CD4-positive, alpha-beta T cell (primary cell): ENCODE results near the gene EMP3. TPM values are rescaled to one million over a fixed set of nuclear protein-coding genes. Genes with fewer than 3 reads are reported as not detected.
"Not testable (repeated sequence)": the region's sequence is repeated elsewhere in the genome, so short reads cannot be mapped to it uniquely, and the experiment has no call there.

Source experiments
- ATAC-seq: fragments of 200-7000 bp; cut with Tn5 transposase; one replicate; pipeline ENCODE4 v1.10.0; 2022; ENCODE audit warnings: mild to moderate bottlenecking; ENCODE audit not compliant: poor library complexity
- CTCF ChIA-PET: fragments of 350-600 bp; sonication (Branson Sonifier 250); formaldehyde crosslinking; loops from one replicate; lab custom pipeline; 2021; ENCODE audit warnings: antibody characterized with exemption, inconsistent platforms; lab: Charles Lee
- POLR2A ChIA-PET: fragments of 350-600 bp; sonication (Branson Sonifier 250); formaldehyde crosslinking; loops from one replicate; lab custom pipeline; 2021; ENCODE audit warnings: antibody characterized with exemption, inconsistent platforms; lab: Charles Lee
- DNase-seq, 14 experiments: peaks; one replicate each; pipeline ENCODE4 v3.0.0-alpha.2; 2013 to 2020; ENCODE audit warnings: mixed read lengths in 2 of 14
- H3K27ac ChIP-seq, 2 donors: one replicate each; pipeline versions ENCODE4 v1.5.1 to v1.7.0; 2013; ENCODE audit warnings: low read length in 2 of 2, low read depth in 1 of 2, mild to moderate bottlenecking in 1 of 2
- H3K27me3 ChIP-seq, 2 experiments: 1 replicate in 1 of 2; 2 replicates in 1 of 2; pipeline versions ENCODE4 v1.6.1 to v1.7.0; 2013; ENCODE audit warnings: low read length in 2 of 2, control low read depth in 1 of 2, mild to moderate bottlenecking in 1 of 2, moderate library complexity in 1 of 2; ENCODE audit not compliant: insufficient read depth in 2 of 2, control insufficient read depth in 1 of 2
- H3K36me3 ChIP-seq: one replicate; pipeline ENCODE4 v1.6.1; 2013; ENCODE audit warnings: low read length, control low read depth; ENCODE audit not compliant: insufficient read depth
- H3K4me1 ChIP-seq: one replicate; pipeline ENCODE4 v1.6.1; 2013; ENCODE audit warnings: low read length, control low read depth; ENCODE audit not compliant: insufficient read depth
- H3K4me3 ChIP-seq: one replicate; pipeline ENCODE4 v1.5.1; 2013; ENCODE audit warnings: mild to moderate bottlenecking, low read length, moderate library complexity
- H3K9me3 ChIP-seq, 2 experiments: 1 replicate in 1 of 2; 2 replicates in 1 of 2; pipeline versions ENCODE4 v1.6.1 to v1.7.0; 2013; ENCODE audit warnings: low read length in 2 of 2, mild to moderate bottlenecking in 2 of 2, control low read depth in 1 of 2, moderate library complexity in 1 of 2; ENCODE audit not compliant: control insufficient read depth in 1 of 2, insufficient read depth in 1 of 2
- H3K27ac Mint-ChIP-seq: one replicate; pipeline ENCODE4 v1.8.0; 2020; ENCODE audit warnings: mixed read lengths
- H3K27me3 Mint-ChIP-seq: one replicate; pipeline ENCODE4 v1.8.0; 2021; ENCODE audit warnings: mixed read lengths
- H3K36me3 Mint-ChIP-seq: one replicate; pipeline ENCODE4 v1.8.0; 2021; ENCODE audit warnings: low read depth, mixed read lengths
- H3K4me1 Mint-ChIP-seq: one replicate; pipeline ENCODE4 v1.8.0; 2021; ENCODE audit warnings: low read depth, mixed read lengths
- H3K4me3 Mint-ChIP-seq: one replicate; pipeline ENCODE4 v1.8.0; 2020; ENCODE audit warnings: mild to moderate bottlenecking, mixed read lengths
- H3K9me3 Mint-ChIP-seq: one replicate; pipeline ENCODE4 v1.8.0; 2020; ENCODE audit warnings: mixed read lengths
- CTCF ChIP-seq: fragments of 200-600 bp; IDR thresholded peaks from one replicate; pipeline ENCODE4 v1.8.0; 2022; ENCODE audit warnings: antibody characterized with exemption, mild to moderate bottlenecking
- intact Hi-C, 2 experiments: fragments of 100-400 bp; cut with DNase I in 1 of 2; cut with micrococcal nuclease in 1 of 2; formaldehyde crosslinking; loops; one replicate each; pipeline versions ENCODE4 v1.15.1 to v1.9.0; 2023 to 2025; cut with DNase I, micrococcal nuclease
- total RNA-seq, 174 experiments: library from RNA in 2 of 174; stranded (reverse) in 2 of 174; gene quantifications; one replicate each; pipeline ENCODE4 v1.2.3 and lab custom pipeline; 2021 to 2026

The EMP3 gene
- total RNA-seq, 2 experiments from 2014 or later: 185 to 201 TPM

GRCh38 chr19:48368936-48369335 lies 43.6 kb downstream of the EMP3 start:
- ATAC-seq (no peak), DNase-seq (no peak)
- Histone ChIP-seq H3K4me1 (peaks cover 9% of the 10 kb centered on the region), H3K27ac (no peak overlapping the region), H3K9me3 (no peaks in the 10 kb centered on the region), H3K27me3 (peaks cover 0 to 2% of the 10 kb centered on the region in 2 experiments), H3K4me3 (no peak overlapping the region), H3K36me3 (no peaks in the 10 kb centered on the region)
- Mint-ChIP-seq H3K4me3 (no peak overlapping the region), H3K4me1 (peaks cover 7% of the 10 kb centered on the region), H3K9me3 (no peaks in the 10 kb centered on the region), H3K36me3 (peaks cover 2% of the 10 kb centered on the region), H3K27ac (no peak overlapping the region), H3K27me3 (no peaks in the 10 kb centered on the region)
- intact Hi-C loops: loop anchor here in 1 of 2 experiments (10.0 kb wide), 2 partner anchors 626 to 1754 kb away; partner anchors contain the start of genes GYS1 and RUVBL2
- ChIA-PET CTCF (no interaction called here), POLR2A (no interaction called here)
- no peak for TF ChIP-seq CTCF

GRCh38 chr19:48370955-48371354 lies 45.6 kb downstream of the EMP3 start:
- CTCF ChIA-PET: no interaction called here
- no peak for TF ChIP-seq CTCF
- Mint-ChIP-seq H3K27me3 (no peaks in the 10 kb centered on the region), H3K4me1 (no peaks in the 10 kb centered on the region), H3K9me3 (no peaks in the 10 kb centered on the region), H3K4me3 (no peak overlapping the region), H3K36me3 (no peaks in the 10 kb centered on the region), H3K27ac (no peak overlapping the region)
- POLR2A ChIA-PET: no interaction called here
- Histone ChIP-seq H3K4me3 (no peak overlapping the region), H3K9me3 (no peaks in the 10 kb centered on the region), H3K27ac (no peak overlapping the region), H3K36me3 (no peaks in the 10 kb centered on the region), H3K4me1 (no peaks in the 10 kb centered on the region), H3K27me3 (peaks cover 0 to 2% of the 10 kb centered on the region in 2 experiments)
- DNase-seq: no peak
- no peak for ATAC-seq
- intact Hi-C loops: no loop called here

- no peak overlapping the region for H3K27ac ChIP-seq
- TF ChIP-seq CTCF: no peak
- no peak overlapping the region for H3K27ac Mint-ChIP-seq
These were observed 46.0 kb downstream of the EMP3 start for GRCh38 chr19:48371367-48371766.

GRCh38 chr19:48371771-48372170 lies 46.4 kb downstream of the EMP3 start:
- ChIA-PET POLR2A (interaction anchor here (1.0 kb wide), 1 partner anchor 20 kb away, joined by 3 read pairs; the partner anchor contains the start of gene KDELR1), CTCF (interaction anchor here (0.6 kb wide), 1 partner anchor 36 kb away, joined by 4 read pairs; no protein-coding TSS in a partner anchor)
- H3K9me3 Mint-ChIP-seq, H3K36me3 ChIP-seq, H3K36me3 Mint-ChIP-seq, H3K4me1 ChIP-seq, H3K27ac Mint-ChIP-seq, H3K4me3 ChIP-seq, ATAC-seq, H3K4me3 Mint-ChIP-seq, H3K4me1 Mint-ChIP-seq, intact Hi-C loops, H3K9me3 ChIP-seq, H3K27ac ChIP-seq, H3K27me3 ChIP-seq, H3K27me3 Mint-ChIP-seq, DNase-seq: not testable (repeated sequence)

More at GRCh38 chr19:48371367-48371766, 46.0 kb downstream of the EMP3 start:
- intact Hi-C loops: no loop called here
- H3K4me3 Mint-ChIP-seq: no peak overlapping the region
- Histone ChIP-seq H3K4me3 (no peak overlapping the region), H3K27me3 (peaks cover 0 to 2% of the 10 kb centered on the region in 2 experiments), H3K4me1 (no peaks in the 10 kb centered on the region), H3K36me3 (no peaks in the 10 kb centered on the region), H3K9me3 (no peaks in the 10 kb centered on the region)
- H3K9me3 Mint-ChIP-seq: no peaks in the 10 kb centered on the region
- no peaks in the 10 kb centered on the region for H3K27me3 Mint-ChIP-seq
- ATAC-seq: no peak
- ChIA-PET CTCF (interaction anchor here (0.6 kb wide), 1 partner anchor 36 kb away, joined by 4 read pairs; no protein-coding TSS in a partner anchor), POLR2A (interaction anchor here (1.0 kb wide), 1 partner anchor 20 kb away, joined by 3 read pairs; the partner anchor contains the start of gene KDELR1)
- H3K36me3 Mint-ChIP-seq: no peaks in the 10 kb centered on the region
- no peaks in the 10 kb centered on the region for H3K4me1 Mint-ChIP-seq
- no peak for DNase-seq
